ENCODE measurements around the gene SYDE1. TPM values are rescaled to one million over a fixed set of nuclear protein-coding genes. Genes with fewer than 3 reads are reported as not detected.

SYDE1 gene
- total RNA-seq, 1 donor from 2014 or later, result 23.7 TPM

DNA sequence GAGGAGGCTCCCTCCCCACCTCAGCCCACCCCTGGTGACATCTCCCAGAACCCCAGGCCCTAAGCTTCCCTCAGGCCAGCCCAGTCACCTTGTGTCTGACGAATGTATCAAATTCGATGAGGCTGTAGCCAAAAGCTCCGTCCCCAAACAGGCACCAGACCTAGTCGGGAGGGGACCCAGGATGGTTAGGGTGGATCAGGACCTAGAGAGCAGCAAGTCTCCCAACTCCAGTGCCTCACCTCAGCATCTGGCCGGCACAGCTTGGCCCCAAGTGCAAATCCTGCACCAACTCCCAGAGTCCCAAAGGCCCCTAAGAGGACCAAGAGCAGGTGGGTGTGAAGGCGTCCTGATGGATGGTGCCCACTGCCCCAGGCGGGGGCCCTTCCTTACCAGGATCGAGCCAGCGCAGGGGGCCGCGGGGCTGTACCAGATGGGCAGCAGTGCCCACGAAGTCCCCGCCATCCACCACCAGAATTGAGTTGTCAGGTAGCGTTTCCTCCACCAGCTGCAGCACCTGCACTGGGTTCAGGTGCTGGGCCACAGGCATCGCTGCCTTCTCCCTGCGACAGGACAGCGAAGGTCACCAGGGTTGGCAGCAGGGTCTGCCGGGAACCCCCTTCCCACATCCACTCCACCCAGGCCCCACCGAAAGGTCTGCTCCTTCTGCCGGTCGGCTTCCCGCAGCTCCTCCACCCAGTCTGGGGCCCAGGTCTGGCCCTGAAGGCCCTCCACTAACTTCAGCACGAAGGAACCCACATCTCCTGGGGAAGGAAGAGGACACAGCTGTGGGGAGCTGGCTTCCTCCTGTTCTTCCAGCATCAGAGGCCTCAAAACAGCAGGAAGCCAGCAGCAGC is 8.8 kb downstream of the SYDE1 start:
- no peak for DNase-seq (ENCODE audit: extremely low spot score, unreplicated experiment)
- TF ChIP-seq, protein P1, sequence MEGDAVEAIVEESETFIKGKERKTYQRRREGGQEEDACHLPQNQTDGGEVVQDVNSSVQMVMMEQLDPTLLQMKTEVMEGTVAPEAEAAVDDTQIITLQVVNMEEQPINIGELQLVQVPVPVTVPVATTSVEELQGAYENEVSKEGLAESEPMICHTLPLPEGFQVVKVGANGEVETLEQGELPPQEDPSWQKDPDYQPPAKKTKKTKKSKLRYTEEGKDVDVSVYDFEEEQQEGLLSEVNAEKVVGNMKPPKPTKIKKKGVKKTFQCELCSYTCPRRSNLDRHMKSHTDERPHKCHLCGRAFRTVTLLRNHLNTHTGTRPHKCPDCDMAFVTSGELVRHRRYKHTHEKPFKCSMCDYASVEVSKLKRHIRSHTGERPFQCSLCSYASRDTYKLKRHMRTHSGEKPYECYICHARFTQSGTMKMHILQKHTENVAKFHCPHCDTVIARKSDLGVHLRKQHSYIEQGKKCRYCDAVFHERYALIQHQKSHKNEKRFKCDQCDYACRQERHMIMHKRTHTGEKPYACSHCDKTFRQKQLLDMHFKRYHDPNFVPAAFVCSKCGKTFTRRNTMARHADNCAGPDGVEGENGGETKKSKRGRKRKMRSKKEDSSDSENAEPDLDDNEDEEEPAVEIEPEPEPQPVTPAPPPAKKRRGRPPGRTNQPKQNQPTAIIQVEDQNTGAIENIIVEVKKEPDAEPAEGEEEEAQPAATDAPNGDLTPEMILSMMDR (conservative IDR thresholded peaks at IDR 0.05), result no peak
- H3K4me1 Mint-ChIP-seq (ENCODE audit: unreplicated experiment), result no peaks in the 10 kb centered on the region
- H3K27ac Mint-ChIP-seq, result no peak overlapping the region
- H3K36me3 Mint-ChIP-seq, result peaks cover 30% of the 10 kb centered on the region
- H3K4me3 Mint-ChIP-seq, result no peak overlapping the region
- no peaks in the 10 kb centered on the region for H3K9me3 Mint-ChIP-seq
- no peaks in the 10 kb centered on the region for H3K27me3 Mint-ChIP-seq

DNA sequence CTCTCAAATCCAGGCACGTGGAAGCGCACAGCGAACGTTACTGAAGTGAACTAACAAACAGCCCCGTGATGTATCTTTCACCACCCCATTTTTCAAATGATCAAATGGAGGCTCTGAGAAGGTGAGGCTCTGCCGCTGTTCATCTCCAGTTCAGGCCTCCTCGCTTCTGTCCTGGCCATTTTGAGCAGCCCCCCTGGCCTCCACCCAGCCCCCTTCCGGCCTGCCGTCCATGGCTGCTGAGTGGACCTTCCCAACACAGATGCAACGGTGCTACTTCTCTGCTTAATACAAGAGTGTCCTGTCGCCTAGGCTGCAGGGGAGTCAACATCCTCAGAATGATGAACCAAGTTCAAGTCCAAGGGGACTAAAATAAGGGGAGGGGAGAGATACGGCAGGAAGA is 9.7 kb downstream of the SYDE1 start:
- no peak for DNase-seq (ENCODE audit: extremely low spot score, unreplicated experiment)
- no peaks in the 10 kb centered on the region for H3K27me3 Mint-ChIP-seq
- H3K4me3 Mint-ChIP-seq, result no peak overlapping the region
- TF ChIP-seq, protein P1 (conservative IDR thresholded peaks at IDR 0.05), result no peak
- no peaks in the 10 kb centered on the region for H3K9me3 Mint-ChIP-seq
- peak overlapping the region; percentile 99 for H3K27ac Mint-ChIP-seq
- no peaks in the 10 kb centered on the region for H3K4me1 Mint-ChIP-seq (ENCODE audit: unreplicated experiment)
- peaks cover 29% of the 10 kb centered on the region for H3K36me3 Mint-ChIP-seq

DNA sequence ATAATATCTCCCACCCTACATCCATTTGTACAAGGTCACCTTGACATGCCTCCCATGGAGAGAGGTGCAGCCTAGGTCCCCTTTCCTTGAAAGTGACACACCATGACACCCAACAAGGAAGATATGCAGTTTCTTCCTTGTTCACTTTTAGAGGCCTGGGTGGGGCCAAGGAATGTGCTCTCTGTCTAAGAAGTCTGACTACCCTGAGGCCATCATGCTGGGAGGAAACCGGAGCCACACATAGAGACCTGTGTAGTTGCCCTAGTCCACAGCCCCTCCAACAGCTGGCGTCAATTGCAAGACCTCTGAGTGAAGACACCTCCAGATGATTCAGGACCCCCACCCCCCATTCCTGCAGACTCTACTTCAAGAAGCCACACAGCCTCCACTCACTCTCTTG is 11.0 kb downstream of the SYDE1 start:
- Mint-ChIP-seq H3K4me1 (ENCODE audit: unreplicated experiment) (no peaks in the 10 kb centered on the region), H3K27me3 (no peaks in the 10 kb centered on the region), H3K4me3 (peak overlapping the region; percentile 66), H3K36me3 (peaks cover 20% of the 10 kb centered on the region), H3K9me3 (no peaks in the 10 kb centered on the region), H3K27ac (peak overlapping the region; percentile 99)
- DNase-seq (ENCODE audit: extremely low spot score, unreplicated experiment), result no peak
- TF ChIP-seq, protein P1 (conservative IDR thresholded peaks at IDR 0.05), result no peak

DNA sequence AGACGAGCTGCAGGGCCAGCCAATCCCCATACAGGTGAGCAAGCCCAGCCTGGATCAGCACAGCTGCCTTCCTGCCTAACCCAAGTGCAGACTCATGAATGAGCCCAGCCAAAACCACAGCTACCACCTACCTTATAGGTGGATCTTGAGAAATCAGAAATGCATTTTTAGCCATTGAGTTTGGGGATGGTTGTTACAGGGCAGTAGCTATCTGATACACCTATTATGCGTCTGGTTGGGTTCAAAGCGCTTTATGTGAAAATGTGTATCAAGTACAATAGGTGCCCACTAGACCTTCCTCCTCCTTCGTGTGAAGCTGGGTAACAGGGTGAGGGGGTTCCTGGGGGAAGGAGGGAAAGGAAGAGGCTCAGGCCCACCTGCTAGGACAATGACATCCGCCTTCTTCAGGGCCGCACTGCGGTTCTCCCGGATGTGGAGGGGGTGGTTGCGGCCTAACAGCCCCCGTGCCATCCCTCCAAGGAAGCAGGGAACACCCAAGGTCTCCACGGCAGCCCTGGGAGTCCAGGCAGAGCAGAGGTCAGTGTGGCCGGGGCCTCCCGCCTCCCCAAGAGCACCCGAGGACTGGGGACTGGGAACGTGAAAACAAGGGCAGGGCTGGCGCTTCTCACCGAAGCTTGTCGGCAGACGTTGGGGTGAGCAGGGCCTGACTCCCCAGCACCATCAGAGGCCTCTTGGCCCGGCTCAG is 11.7 kb downstream of the SYDE1 start:
- TF ChIP-seq, protein P1 (conservative IDR thresholded peaks at IDR 0.05), result no peak
- Mint-ChIP-seq H3K27ac (peak overlapping the region; percentile 99), H3K4me3 (no peak overlapping the region), H3K36me3 (peaks cover 20% of the 10 kb centered on the region), H3K4me1 (ENCODE audit: unreplicated experiment) (peaks cover under 1% of the 10 kb centered on the region), H3K9me3 (no peaks in the 10 kb centered on the region), H3K27me3 (no peaks in the 10 kb centered on the region)
- DNase-seq (ENCODE audit: extremely low spot score, unreplicated experiment), result no peak

DNA sequence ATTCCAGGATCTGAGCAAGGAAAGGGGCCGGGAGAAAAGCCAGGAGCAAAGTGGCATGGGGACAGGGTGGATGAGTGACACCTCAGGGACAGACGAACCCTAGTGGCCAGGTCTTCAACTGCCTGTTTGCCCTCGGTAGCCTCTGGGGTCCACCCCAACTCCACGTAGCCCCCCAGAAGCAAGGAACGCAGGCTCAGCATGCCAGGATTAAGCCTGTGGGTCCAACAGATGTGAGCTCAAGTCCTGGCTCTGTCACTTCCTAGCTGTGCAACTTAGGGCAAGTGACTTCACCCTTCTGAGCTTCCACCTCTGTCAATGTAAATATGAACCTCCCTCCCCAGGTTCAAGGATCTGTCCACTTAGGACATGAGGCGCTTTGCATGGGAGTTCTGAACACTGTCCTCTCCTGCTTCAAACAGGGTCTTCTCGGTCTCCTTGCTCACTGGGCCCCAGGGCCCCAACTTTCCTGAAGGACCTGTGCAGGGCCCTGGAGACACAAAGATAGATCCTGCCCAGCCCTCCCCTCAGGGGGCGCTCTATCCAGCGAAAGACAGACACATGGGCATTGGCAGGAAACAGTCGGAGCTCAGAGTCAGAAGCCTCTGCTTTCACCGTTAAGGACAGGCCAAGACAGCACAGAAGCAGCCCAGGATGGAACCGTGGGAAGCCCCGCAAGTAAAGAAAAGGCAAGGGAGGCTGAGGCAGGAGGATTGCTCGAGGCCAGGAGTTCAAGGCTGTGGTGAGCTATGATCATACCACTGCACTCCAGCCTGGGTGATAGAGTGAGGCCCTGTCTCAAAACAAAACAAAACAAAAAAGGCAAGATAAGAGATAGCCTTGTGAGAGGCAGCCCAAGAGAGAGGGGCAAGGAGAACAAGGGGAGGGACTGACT is 13.2 kb downstream of the SYDE1 start:
- TF ChIP-seq, protein P1 (conservative IDR thresholded peaks at IDR 0.05), result no peak
- Mint-ChIP-seq H3K4me3 (no peak overlapping the region), H3K4me1 (ENCODE audit: unreplicated experiment) (peaks cover 11% of the 10 kb centered on the region), H3K27ac (peak overlapping the region; percentile 63), H3K9me3 (no peaks in the 10 kb centered on the region), H3K36me3 (peaks cover 20% of the 10 kb centered on the region), H3K27me3 (no peaks in the 10 kb centered on the region)
- DNase-seq (ENCODE audit: extremely low spot score, unreplicated experiment), result no peak

Data from type B pancreatic cell (in vitro differentiated cells).